Stimulated activated CD8-positive, alpha-beta memory T cell treated with anti-CD3 and anti-CD28 coated beads, Interleukin-15, amount 100 ng/mL, for 1 hour (primary cell): ENCODE results near the gene TMEM225B.
A peak's percentile ranks its signal among the peaks of the same experiment; 100 is the strongest.
"Not testable (repeated sequence)": the region's sequence is repeated elsewhere in the genome, so short reads cannot be mapped to it uniquely, and the experiment has no call there.

Source experiments
- DNase-seq: peaks from one replicate; pipeline ENCODE4 v3.0.0-alpha.2; 2020; ENCODE audit warnings: low read depth

Gene TMEM225B

DNA sequence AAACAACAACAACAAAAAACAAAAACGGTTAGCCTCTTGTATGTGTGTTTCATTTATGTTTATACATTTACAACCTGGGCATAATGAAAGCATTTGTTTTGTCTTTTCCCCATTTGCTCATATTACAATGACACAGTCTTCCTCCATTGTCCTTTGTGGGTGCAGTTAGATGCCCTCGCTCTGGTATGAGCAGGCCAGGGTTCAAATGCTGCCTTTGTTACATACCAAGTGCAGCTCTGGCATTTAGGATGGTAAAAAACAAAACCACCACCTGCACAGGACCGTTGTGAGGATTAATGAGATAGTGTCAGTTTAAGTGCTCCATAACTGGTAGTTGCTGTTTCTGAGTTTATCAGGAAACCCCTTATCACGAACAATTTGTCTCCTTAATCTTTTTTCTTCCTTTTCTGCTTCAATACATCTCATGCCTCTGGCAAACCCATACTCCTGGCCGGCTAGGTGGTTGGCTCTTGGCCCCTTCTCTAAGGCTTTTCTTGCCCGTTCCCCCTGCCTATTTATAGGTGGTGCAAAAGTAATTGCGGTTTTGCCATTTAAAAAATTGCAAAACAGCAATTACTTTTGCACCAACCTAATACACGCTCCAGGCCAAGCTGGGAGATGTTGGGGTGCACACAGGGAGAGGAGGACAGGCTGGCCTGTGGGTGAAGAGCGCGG, 18.6 kb upstream of the TMEM225B start:
- no peak for DNase-seq

DNA sequence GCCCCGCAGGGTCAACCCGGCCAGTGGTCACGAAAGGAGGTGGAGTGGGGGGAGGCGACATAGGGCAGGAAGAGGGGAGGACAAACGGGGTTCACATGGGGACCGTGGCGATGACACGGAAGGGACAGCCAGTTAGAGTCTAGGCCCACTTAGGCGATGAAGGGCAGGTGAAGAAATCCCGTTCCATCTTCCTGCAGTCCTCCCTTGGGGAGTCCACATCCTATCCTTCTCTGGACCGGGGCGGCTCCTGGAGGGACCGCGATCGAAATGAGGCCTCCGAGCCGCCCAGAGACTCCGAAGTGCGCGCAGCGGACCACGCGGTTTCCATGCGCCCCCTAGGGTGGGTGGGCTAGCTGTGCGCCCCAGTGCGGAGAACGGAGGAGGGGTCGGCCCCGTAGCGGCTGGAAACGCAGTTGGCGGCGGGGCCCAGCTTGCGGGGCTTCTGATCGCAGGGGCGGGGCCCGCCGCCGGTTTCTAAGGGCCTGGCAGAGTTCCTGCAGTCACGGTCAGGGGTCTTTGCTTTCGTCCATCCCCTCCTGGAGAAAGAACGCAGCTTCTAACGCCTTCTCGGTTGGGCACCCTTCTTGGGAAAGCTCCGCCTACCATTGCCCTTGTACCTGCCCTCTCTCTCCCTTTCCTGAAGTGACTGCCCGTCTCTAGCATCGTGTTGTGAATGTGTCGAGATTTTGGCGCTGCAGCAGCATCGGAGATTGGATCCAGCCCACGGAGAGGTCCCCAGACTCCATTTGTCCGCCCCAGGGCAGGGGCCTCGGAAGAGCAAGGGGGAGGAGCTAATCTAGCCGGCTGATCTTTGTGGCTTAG, 17.9 kb upstream of the TMEM225B start:
- peak; percentile 29 for DNase-seq

DNA sequence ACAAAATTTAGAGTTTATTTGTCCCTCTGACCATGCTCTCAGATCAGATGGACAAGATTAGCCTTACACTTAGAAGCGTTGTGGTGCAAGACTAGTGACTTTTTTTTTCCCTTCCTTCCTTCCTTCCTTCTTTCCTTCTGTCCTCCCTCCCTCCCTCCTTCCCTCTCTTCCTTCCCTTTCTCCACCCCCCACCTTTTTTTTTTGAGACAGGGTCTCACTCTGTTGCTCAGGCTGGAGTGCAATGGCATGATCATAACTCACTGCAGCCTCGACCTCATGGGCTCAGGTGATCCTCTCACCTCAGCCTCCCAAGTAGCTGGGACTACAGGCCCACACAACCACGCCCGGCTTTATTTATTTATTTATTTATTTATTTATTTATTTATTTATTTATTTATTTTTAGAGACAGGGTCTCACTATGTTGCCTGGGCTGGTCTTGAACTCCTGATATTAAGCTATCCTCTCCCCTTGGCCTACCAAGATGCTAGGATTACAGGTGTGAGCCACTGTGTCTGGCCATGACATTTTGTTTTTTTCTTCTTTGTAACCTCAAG, 17.2 kb upstream of the TMEM225B start:
- not testable (repeated sequence) for DNase-seq

DNA sequence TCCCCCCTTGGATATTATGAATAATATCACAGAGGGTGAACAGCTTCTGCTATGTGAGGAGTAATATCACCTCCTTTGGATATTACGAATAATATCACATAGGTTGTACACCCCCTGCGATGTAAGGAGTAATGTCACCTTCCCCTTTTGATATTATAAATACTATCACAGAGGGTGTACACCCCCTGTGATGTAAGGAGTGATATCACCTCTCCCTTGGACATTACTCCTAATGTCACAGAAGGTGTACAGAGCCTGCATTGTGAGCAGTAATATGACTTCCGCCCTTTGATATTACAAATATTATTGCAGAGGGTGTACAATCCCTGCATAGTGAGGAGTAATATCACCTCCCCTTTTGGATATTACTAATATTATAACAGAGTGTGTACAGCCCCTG, 9.2 kb upstream of the TMEM225B start:
- DNase-seq, result no peak

DNA sequence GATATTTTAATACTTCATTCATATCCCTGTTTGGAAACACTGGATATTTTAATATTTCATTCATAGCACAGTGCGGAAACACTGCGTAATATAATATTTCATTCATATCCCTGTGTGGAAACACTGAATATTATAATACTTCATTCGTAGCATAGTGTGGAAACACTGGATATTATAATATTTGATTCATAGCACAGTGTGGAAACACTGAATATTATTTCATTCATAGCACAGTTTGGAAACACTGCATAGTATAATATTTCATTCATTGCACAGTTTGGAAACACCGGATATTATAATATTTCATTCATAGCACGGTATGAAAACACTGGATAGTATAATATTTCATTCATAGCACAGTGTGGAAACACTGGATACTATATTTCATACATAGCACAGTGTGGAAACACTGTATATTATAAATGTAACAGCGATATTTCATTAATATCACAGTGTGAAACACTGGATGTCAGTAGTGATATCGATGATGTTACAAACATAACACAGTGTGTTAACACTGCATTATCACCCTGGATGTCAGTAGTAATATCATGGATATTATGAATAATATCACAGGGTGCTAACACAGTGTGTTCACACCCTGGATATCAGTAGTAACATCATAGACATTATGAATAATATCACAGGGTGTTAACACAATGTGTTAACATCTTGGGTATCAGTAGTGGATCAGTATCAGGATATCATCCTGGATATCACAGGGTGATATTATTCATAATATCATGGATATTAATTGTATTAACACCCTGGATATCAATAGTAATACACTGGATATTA, 2.9 kb upstream of the TMEM225B start:
- no peak for DNase-seq

DNA sequence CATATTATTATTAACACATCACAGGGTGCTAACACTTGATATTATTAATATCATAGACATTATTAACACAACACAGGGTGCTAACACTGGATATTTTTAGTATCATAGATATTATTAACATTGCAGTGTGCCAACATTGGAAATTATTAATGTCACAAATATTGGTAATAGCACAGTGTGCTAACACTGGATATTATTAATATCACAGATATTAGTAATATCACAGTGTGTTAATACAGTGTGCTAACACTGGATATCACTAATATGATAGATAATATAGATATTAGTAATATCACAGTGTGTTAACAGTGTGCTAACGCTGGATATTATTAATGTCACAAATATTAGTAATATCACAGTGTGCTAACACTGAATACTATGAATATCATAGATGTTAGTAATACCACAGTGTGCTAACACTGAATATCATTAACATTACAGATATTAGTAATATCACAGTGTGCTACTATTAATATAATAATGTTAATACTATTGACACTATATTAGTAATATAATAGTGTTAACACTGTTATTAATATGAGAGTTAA, 1.6 kb upstream of the TMEM225B start:
- no peak for DNase-seq

DNA sequence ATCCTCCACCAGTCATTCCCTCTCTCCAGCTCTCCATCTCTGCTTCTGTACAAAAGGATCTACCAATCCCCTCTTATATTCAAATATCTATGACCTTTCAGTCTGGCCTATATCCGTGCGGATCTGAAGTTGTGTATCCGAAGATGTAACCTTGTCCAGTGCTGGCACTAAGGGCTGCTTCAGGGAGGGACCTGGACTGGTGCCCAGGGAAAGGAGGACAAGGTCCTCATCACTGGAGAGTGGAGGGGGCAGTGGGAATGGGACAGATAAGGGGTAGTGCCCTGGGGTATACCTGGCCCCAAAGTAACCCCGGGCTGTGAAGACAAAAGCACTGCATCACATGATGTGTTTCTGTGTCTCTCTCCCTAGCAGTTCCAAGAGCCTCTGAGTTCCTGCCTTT, 1.8 kb downstream of the TMEM225B start:
- no peak for DNase-seq

DNA sequence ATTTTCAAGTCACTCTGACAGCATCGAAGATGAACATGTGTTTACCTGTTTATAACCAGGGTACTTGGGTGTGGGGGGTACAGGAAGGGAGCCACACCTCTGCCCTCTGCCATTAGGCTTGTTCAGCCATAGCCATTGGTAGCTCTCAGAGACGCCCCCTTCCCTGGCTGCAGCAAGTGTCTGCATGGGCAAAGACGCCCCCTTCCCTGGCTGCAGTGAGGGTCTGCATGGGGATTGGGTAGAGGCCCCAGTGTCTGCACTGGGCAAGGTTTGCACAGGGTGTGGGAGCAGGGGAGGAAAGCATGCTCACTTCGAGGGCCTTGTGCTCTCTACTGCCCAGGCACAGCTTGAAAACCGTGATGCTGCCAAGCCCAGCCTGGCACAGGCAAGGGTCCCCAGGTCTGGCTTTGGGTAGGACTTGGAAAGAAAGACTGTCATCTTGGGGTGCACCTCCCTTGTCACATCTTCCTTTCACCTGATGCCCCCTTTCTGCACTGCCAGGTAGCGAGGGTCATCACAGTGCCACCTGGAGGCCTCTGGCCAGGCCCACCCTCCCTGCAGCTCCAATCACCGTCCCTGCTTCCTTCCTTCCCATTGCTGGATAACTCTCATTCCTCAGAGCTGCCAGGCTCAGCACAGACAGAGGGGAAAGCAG, 3.7 kb downstream of the TMEM225B start:
- DNase-seq, result no peak

DNA sequence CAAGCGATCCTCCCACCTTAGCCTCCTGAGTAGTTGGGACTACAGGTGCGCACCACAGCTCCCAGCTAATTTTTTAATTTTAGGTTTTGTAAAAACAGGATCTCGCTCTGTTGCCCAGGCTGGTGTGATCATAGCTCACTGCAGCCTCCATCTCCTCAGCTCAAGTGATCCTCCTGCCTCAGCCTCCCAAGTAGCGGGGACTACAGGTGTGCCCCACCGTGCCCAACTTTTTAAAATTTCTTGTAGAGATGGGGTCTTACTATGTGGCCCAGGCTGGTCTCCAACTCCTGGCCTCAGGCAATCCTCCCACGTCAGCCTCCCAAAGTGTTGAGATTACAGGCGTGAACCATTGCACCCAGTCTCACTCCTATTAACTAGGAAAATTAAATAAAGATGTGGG, 7.5 kb downstream of the TMEM225B start:
- DNase-seq, result no peak

DNA sequence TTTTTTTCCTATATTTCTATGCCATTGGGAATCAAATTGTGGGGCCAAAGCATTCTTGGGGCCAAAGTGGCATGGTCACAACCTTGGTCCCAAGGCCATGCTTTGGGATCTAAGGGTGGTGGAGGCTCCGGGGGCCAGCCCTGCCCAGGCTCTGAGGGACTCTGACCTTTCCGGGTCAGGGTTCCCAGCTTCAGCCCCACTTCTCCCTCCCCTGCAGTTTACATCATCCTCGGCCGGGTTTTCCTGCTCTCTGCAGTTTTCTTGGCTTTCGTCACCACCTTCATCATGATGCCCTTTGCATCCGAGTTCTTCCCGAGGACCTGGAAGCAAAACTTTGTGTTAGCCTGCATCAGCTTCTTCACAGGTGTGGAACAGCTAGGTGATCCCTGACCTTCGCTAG, 8.5 kb downstream of the TMEM225B start:
- DNase-seq, result no peak

DNA sequence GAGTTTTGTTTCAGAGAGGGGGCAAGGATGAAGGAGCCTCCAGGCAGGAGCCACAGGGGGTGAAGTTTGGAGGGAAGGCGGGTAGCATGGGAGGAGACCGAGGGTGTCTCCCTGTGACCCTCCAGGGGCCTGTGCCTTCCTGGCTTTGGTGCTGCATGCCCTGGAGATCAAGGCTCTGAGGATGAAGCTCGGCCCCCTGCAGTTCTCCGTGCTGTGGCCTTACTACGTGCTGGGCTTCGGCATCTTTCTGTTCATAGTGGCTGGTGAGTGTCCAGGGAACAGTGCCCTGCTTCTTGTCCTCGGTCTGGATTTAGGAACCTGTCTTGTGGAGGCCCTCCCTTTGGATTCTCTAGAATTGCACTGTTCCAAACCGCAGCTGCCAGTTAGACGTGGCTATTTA, 9.5 kb downstream of the TMEM225B start:
- DNase-seq, result no peak

DNA sequence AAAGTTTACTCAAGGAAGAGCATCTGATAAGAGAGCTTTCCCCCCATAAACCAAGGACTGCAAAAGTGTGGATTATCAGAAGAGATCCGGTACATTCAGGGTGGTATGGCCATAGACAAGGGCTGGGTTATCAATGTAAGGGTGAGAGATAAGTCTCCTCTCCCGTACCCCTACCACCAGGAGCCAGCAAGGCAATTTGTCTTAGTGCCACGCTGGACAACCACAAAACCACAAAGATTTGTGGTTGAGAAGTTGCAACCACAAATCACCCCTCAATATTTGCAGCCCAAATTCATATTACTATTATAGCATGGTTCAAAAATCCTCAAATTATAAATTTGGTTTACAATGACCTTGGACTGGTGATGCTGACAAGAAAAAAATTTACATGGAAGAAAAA, 16.4 kb downstream of the TMEM225B start:
- DNase-seq, result no peak

DNA sequence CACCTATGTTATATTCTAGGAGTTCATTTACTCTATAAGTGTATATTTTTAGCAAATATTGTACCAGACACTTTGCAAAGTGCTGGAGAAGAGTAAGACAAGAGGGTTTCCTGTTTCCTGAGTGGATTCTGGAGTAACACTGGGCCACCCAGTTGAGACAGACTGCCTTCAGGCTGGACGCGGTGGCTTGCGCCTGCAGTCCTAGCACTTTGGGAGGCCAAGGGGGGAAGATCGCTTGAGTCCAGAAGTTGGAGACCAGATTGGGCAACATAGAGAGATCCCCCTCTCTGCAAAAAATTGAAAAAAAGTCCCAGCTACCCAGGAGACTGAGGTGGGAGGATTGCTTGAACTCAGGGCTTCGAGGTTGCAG, 17.9 kb downstream of the TMEM225B start:
- DNase-seq, result no peak

DNA sequence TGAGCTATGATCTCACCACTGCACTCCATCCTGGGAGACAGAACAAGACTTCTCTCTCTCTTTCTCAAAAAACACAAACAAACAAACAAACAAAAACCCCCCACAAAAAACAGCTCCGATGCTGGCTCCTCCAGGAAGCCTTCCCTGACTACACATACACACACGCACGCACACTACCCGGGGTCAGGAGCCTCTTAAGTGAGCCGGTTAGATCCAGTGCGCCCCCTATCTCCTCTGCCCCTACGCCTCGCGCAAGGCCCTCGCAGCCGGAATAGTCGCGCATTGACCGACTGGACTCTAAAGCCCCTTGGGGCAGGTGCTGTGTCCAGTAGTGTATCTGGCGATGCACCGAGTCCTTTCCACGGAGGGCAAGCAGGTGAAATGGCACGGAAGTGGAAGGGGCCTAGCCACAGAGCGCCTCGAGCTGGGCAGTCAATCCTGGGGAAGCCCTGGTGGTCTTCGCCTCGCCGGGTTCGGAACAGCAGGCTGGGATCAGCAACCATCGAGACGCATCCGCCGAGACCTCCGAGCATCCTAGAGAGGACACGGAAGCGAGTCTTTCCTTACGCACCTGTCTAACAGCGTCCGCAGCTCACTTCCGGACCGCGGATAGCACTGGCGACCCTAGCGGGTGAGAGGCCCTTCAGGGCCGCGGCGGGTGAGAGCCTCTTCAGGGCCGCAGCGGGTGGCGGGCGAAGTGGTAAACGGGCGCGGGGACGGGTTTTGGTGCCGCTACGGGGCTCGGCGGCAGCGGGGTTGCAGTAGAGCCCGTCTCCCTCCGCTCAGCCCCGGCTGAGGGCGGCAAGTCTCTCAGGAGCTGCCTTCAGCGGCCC, 18.5 kb downstream of the TMEM225B start, which contains the start of gene ZSCAN25:
TSS of gene ZSCAN25 (plus strand) at position 588 of the 833 bp plus-strand sequence. CDS start 2,661 bp downstream, outside the sequence.
- peak; percentile 68 for DNase-seq

DNA sequence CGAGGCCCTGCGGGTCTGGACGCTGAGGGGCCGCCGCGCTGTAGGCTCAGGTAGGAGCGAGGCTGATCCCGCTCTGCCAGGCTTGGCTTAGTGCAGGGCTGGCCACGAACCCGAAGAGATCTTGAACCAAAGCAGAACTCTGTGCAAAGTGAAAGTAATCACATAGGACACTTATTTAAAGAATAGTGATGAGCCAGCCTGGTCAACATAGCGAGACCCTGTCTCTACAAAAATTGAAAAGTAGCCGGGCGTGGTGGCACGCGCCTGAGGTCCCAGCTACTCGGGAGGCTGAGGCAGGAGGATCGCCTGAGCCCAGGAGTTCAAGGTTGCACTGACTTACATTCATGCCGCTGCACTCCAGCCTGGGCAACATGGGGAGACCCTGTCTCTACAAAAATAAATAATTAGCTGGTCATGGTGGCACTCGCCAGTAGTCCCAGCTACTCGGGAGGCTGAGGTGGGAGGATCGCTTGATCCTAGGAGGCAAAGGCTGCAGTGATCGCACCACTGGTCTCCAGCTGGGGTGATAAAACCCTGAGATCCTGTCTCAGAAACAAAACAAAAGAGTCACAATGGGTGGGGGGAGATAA, 19.2 kb downstream of the TMEM225B start:
- DNase-seq, result no peak

DNA sequence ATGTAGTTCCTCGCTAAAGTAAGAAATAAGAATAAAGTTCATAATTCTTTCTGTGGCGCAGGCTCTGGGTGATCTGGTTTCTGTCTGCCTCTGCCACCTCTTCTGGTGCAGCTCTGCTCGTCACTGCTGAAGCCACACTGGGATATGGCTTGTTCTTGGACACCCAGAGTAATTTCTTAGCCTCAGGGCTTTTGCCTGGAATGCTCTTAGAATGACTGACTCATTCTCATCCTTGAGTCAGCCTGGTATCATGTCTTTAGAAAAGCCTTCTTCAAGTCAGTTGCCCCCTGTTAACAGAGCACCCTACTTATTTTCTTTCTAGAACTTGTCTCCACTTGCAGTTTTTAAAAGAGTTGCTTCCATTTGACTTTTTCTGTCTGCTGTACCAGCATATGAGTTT, 20.7 kb downstream of the TMEM225B start:
- DNase-seq, result no peak

DNA sequence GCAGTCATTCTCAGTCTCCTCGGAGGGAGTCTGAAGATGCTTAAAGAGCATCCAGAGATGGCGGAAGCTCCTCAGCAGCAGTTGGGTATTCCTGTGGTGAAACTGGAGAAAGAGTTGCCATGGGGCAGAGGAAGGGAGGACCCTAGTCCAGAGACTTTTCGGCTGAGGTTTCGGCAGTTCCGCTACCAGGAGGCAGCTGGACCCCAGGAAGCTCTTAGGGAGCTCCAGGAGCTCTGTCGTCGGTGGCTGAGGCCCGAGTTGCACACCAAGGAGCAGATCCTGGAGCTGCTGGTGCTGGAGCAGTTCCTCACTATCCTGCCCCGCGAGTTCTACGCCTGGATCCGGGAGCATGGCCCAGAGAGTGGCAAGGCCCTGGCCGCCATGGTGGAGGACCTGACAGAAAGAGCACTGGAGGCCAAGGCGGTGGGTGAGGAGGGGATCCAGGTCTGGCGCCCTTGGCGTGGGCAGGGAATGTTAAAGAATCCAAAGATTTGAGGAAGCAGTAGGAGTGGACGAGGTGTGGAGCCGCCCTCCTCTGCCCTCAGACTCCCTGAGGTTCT, 21.6 kb downstream of the TMEM225B start:
- DNase-seq, result no peak

DNA sequence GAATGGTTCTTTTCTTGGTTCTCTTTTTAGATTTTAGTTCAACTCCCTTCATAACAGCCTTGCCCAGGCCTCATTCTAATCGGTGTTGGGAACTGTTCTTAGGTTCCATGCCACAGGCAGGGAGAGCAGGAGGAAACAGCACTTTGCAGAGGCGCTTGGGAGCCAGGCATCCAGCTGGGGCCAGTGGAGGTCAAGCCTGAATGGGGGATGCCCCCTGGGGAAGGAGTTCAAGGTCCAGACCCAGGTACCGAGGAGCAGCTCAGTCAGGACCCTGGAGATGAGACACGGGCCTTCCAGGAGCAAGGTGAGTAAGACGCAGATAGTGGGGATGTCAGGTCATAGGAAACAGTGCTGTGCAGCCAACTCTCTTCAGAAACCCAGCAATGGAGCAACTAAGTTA, 23.2 kb downstream of the TMEM225B start:
- DNase-seq, result no peak

DNA sequence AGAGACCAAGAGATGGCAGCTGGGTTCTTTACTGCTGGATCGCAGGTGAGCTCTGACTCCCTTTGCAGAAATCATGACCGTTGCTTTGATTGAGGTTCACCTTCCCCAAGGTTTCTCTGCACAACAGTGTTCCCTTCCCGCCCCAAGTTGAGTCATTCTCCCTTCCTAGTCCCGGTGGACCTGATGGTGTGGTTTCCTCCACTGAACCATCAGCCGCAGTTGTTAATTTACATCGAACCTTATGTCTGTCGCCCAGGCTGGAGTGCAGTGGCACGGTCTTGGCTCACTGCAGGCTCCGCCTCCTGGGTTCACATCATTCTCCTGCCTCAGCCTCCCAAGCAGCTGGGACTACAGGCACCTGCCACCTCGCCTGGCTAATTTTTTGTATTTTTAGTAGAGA, 24.5 kb downstream of the TMEM225B start:
- DNase-seq, result no peak

DNA sequence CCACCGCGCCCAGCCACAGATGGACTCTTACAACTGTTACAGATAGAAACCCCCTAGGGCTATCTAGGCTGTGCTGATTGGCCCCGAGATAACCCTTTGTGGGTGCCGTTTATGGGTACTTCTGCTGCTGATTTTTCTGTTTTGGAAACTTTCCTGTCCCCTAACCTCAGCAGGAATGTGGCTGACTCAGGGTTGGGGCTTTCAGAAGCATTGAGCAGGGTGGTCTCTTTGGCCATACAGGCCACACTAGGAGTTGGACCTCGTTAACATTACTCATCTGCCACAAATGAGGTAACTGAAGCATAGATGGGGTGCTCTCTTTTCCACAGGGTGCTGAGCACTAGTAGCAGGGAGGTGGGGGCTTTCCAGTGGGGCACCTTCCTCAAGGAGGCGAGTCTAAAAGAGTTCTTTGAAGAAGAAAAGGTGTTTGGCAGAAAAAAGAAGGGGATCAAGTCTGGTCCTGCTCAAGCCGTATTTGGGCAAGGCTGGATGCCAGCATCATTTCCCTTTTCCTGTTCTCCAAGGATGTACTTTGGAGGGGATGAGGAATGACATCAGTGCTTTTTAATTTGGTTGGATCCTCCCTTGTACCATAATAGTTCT, 25.1 kb downstream of the TMEM225B start:
- DNase-seq, result no peak
